Activated CD4-positive, alpha-beta T cell treated with anti-CD3 and anti-CD28 coated beads, Interleukin-2, amount 50 U/mL, for 4 hours (primary cell): ENCODE data around the gene VPS26C.

ENCODE experiments used
- DNase-seq, 2 experiments: peaks; one replicate each; pipeline ENCODE4 v3.0.0-alpha.2; 2020

Gene VPS26C

DNA sequence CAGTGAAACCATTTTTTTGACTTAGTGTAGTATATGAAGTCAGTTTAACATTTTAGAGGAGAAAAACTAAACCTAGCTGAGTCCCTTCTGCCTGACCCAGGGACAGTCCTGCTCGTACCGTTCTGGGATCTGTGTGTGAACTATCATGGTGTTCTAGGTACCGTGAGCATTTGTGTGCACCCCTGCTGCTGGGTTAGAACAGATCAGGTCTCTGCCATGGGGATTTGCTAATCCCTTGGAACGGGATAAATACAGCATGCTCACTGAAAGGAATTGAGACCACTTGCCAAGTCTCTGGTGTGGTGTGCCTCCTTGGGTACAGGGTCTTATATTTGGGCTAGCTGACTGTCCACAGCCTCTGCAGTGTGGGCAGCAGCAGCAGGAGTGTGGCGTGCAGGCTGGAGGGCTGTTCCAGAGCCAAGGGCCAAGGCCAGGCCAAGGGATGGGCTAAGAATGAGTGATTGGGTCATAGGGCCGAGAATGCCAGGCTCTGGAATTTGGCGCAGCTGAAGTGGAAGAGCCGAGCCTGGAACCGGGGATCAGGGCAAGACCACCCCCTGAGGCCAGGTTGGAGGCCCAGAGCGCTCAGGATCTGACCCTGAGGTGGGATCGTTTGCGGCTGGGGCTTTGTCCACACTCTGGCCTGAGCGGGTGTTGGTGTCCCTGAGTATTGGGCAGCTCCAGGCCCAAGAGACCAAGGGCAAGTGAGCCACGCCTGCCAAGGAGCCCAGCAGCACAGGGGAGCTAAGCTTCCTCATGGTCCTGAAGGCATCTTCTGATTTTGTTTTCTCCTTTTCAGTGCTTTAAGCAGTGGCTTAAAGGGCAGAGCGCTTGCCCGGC, 66.3 kb downstream of the VPS26C start:
- DNase-seq = no peak

DNA sequence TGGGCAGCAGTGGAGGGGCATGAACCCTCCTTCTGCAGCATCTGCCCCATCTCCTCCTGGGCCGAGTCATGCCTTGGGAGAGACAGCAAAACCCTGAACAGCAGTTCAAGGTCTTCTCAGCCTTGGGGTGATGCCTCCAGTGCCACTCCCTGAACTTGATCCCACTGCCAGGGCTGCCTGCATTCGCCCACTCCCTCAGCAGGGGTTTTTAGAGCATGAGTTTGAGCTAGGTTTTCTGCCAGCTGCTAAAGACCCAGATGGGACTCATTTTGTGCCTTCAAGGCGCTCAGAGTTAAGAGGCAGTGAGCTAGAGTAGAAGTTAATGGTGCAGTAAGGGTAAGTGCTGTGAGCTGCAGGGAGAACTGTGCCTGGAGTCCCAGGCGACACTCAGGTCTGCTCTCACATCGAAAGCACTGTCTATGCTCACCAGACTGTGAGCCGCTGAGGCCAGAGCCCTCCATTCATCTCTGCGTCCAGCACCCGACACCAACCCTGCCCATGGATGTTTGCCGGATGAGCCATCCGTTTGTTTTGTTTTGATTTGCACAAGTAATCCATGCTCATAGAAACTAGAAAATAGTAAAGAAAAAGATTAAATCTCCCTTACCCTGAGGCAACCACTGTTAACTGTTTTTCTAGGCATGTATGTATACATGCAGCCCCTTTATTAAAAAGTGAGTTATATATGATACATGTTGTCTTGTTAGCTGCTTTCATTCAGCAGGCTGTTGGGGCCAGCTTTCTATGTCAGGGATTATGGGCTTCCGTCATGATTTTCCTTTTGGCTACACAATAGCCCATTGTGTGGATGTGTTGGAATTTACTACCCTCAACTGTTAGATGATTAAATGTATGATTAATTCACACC, 67.8 kb downstream of the VPS26C start:
- no peak for DNase-seq

DNA sequence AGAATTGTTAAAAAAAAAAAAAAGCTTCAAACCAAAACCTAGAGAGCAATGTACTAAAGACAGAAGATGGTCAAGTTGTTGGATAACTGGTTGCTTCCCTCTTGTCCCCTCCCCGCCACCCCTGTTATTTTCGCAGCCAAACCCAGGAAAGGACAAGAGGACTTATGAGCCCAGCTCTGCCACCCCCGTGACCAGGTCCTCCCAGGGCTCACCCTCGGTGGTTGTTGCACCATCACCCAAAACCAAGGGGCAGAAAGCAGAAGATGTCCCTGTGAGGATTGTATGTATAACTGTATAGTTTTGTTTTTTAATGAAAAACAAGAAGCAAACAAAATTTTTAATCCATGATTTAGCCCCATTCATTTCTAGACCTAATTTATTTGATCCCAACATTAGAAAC, 69.4 kb downstream of the VPS26C start:
- no peak for DNase-seq

DNA sequence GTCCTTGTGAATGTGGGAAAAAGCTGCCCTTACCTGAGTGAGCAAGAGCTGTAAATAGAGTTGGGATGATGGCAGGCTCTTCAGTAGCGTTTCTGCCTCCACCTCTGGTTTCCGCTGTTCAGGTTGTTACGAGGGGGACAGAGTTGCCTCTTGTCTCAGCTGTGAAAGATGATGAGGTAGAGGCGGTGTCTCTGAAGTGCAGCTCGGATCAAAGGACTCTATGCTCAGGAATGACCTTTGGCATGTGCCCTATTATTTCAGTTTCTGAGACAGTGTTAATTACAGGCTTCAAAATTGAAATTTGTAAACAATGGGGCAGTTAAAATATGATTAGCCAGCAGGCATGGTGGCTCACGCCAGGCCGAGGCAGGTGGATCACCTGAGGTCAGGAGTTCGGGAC, 70.3 kb downstream of the VPS26C start:
- no peak for DNase-seq

DNA sequence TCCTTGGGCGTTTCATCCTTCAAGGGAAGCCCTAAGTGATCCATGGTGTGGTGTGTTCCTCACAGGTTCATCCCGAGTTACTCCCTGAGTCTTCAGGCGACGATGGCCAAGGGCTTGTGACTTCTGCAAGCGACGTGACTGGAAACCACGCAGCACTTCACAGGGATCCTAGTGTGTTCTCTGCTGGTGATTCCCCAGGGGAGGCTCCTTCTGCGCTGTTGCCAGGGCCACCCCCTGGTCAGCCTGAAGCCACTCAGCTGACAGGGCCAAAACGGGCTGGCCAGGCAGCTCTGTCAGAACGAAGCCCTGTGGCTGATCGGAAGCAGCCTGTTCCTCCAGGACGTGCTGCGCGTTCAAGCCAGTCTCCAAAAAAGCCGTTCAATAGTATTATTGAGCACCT, 71.5 kb downstream of the VPS26C start:
- no peak for DNase-seq

- no peak for DNase-seq
Observed at GRCh38 chr21:37195059-37195458, 72.1 kb downstream of the VPS26C start.

DNA sequence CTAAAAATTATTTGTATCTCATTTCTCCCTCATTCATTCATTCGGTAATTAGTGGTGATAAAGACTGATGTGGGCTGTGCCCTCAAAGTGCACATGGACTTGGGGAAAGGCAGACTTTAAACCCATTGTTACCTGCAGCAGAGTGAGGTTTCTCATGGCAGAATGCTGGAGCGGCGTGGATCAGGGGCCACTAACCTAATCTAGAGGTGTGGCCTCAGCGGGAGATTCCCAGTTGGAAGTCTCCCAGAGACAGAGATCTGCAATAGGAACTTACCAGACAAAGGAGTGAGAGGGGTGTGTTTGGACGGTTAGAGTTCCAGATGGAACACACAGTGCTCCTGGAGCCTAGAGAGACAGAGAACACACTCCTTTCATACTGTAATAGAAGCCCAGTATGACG, 73.5 kb downstream of the VPS26C start:
- DNase-seq = no peak

DNA sequence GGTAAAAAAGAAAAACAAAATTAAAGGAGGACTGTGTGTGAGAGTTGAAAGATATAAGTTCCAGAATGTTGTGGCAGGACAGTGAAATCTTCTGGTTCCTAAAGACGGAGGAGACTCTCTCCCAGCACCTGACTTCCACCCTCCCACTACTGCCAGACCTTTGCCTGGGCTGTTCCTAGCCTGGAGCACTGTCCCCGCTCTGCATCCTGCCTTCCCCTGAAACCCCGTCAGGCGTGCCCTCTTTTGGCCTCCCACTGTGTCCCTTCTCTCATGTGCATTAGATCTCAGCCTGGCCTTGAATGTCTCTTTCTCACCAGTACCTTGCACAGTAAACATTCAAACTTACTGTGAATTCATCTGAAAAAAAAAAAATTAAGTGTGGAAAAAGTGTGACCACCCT, 74.1 kb downstream of the VPS26C start:
- DNase-seq = no peak

DNA sequence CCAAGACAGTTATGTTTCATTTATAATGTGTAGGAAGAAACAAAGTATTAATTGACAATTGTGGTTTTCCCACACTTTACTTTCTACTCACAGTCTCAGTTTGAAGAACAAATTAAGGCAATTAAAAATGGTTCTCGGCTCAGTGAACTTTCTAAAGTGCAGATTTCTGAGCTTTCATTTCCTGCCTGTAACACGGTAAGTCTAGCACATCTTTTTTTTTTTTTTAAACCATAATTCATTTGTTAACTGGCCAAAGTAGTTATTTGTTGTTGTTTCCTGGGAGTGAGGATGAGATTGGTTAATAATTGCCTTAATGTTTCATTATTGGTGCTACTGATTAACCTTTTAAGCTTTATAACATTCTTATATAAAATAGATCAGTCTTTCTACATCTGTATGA, 75.1 kb downstream of the VPS26C start:
- no peak for DNase-seq

GRCh38 chr21:37188825-37189224, 78.3 kb downstream of the VPS26C start:
- DNase-seq = no peak

GRCh38 chr21:37186983-37187382, 80.2 kb downstream of the VPS26C start:
- DNase-seq = no peak

DNA sequence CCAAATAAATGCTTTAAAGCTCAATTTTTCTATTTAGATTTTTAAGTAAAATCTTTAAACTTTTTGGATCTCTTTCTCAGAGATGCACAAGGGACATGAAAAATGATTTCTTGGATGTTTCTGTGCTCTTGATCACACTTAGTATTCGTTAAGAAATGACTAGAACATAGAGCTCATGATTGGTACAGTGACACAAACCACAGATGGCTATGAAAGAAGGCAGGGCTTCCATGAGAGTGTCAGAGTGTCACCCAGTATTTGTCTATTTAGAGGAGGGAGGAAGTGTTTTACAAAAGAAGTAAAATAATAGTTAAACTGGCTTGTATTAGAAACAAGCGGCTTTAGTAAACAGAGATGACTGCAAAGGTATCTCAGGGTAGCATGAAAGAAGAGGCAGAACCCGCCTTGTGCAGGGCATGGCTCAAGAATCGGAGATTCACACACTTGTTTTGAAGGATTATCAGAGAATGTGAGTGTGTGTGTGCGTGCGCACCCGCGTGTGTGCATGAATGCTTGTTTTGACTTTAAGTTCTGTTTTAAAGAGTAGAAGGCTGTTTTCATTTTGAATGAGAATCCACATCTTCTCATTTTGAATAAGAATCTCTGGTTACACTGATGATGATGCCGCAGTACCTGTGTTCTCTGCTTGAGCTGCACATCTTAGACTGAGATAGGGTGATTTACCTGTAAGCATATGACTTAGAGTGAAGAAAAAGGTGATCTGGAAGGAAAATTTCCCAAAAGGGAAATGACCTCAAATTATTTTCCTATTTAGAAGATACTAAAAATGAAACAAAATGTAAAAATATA, 82.1 kb downstream of the VPS26C start:
- no peak for DNase-seq

- DNase-seq = no peak
Observed at GRCh38 chr21:37183749-37184148, 83.4 kb downstream of the VPS26C start.

DNA sequence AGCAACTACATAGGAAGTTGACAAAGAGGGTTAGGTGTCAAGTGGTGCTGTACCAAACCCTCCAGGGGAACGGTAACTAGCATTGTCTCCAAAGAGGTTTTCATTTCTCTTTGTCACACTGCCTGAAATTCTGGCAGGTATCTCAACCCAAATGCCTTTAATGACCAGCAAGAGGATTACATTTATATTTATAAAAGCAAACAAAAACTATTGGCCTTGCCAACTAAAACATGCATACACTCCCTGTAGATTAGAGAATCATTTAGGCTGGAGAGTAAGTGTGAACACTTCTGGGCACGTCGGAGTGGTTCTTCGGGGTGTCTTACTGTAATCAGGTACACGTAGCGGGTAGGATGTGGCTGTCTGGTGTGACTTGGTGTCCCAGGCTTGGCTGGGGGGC, 84.9 kb downstream of the VPS26C start:
- no peak for DNase-seq

DNA sequence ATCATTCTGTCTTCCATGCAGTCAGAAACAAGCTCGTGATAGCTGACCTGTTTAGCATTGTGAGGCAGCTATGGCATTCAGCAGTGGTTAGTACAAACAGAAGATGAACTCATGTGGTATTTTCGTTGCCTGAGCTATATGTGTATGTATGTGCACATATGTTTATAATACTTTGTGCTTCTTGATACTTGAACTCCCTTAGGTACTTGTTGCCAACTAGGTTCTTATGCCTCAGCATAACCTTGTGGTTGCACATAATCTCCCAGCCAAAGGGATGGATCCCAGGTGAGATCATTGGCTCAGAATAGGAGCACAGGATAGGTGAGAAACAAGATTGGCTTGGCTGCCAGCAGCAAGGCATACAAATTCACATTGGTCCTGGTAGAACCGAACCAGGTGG, 86.1 kb downstream of the VPS26C start:
- no peak for DNase-seq

GRCh38 chr21:37176716-37177115, 90.4 kb downstream of the VPS26C start:
- DNase-seq = no peak
